Stimulated activated CD8-positive, alpha-beta memory T cell treated with anti-CD3 and anti-CD28 coated beads, Interleukin-7, amount 100 ng/mL, for 1 hour (primary cell): ENCODE data around the gene HIVEP3.

ENCODE experiments used
- DNase-seq, 2 donors: peaks; one replicate each; pipeline ENCODE4 v3.0.0-alpha.2; 2020; ENCODE audit warnings: low read depth in 2 of 2

The HIVEP3 gene

DNA sequence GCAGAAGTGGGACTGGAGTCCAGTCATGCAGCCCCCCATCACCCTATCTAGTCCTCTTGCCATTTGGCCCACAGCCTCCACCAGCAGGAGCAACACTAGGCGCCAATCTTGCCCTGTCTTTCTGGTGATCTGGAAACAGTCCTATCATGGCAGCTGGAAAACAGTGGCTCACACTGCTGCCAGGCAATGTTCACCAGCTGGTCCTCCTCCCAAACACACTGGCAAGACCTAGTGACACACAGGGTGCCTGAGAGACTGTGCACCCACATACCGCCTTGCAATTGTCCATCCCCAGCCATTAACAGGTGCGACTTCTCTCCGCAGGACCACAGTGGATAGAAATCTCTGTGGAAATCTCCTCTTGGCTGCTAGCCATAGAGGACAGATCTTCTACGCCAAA lies 105.5 kb downstream of the HIVEP3 start:
- no peak for DNase-seq

GRCh38 chr1:41812453-41812852 lies 106.3 kb downstream of the HIVEP3 start:
- no peak for DNase-seq

GRCh38 chr1:41812051-41812450 lies 106.7 kb downstream of the HIVEP3 start:
- DNase-seq = no peak

DNA sequence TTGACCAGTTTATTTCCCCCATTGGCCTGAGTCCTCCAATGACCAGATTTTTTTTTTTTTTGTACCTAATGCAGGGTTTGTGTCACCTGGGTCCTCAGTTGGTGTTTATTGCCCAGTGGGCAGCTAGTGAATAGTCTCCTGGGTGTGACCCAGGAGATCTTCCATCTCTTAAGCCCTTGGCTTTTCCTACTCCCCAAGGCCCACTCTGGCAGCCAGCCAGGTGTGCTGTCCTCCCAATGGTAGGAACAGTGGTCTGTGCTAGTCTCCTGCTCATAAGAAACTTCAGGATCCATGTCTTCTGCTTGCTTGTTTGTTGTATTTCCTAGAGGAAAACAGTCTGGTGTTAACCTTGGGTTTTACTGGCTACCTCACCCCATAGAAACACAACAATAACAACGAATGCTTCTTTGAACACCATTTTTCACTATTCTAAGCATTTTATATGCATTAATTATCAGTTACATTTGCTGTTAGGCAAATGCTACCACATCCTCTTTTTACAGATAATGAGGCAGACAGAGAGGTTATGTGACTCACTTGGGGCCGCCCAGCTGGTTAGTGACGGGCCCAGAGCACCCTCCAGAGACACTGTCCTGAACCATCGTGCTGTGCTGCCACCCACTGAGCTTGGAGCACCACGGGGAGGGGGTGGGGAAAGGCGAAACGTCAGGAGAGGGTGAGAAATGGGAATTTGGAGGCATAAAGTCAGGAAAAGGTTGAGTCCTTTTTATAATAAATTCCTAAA lies 107.5 kb downstream of the HIVEP3 start:
- DNase-seq = peak in 1 of 2 donors; percentile 31

GRCh38 chr1:41810446-41810845 lies 108.3 kb downstream of the HIVEP3 start:
- no peak for DNase-seq

GRCh38 chr1:41809692-41810091 lies 109.0 kb downstream of the HIVEP3 start:
- DNase-seq = no peak

DNA sequence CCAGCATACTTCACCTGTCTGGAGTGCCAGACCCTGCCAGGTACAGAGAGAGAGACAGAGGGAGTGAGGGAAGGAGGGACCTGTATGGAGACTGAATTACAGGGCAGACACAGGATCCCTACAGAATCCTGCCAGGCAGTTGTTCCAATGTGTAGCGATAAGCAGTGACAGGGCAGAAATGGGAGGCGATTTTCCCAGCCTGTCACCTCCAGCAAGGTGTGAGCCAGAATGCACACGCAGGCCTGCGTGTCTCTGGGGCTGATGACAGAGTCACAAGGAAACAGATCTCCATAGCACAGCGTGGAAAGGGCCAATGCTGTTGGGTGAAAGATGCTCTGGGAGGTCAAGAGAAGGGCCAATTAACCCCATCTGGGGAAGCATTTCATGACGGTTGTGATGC lies 111.3 kb downstream of the HIVEP3 start:
- DNase-seq = no peak

GRCh38 chr1:41806472-41807155 lies 112.1 kb downstream of the HIVEP3 start:
- no peak for DNase-seq

- DNase-seq = no peak
Observed at GRCh38 chr1:41805771-41806471, 112.8 kb downstream of the HIVEP3 start.

DNA sequence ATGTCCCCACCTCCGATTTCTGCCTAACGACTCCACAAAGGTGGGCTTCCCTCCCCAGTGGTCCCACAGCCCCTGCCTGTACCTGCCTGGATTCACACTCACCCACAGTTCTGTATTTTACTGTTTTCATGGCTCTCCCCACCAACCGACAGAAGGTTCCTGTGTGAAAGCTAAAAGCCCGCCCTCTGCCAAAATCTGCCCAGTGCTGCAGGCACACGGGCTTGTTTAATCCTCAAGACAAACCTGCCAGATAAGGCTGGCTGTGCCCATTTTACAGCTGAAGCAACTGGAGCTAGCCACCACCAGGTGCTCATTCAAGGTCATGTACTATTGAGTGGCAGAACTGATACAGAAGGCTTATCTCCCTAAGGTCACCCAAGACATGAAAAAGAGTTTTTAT lies 114.5 kb downstream of the HIVEP3 start:
- no peak for DNase-seq

DNA sequence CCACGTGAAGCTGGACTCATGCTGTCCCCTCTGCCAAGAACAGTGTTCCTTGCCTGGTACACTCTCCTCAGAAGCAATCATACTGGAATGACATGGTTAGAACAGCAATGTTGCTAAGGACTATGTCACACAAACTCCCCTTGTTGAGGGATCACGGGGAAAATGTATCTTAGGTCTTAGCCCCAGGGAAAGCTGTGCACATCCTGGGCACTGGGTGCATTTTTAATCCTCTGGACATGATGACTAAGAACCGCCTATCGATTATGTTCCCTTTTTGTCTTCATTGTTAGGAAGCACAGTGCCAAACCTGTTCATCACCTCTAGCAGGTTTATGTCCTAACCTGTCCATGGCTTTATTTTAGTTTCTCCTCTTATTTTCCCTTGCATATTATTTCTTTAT lies 115.1 kb downstream of the HIVEP3 start:
- no peak for DNase-seq

- DNase-seq = peak in 1 of 2 donors; percentile 12
Observed at GRCh38 chr1:41802532-41803501, 115.9 kb downstream of the HIVEP3 start.

DNA sequence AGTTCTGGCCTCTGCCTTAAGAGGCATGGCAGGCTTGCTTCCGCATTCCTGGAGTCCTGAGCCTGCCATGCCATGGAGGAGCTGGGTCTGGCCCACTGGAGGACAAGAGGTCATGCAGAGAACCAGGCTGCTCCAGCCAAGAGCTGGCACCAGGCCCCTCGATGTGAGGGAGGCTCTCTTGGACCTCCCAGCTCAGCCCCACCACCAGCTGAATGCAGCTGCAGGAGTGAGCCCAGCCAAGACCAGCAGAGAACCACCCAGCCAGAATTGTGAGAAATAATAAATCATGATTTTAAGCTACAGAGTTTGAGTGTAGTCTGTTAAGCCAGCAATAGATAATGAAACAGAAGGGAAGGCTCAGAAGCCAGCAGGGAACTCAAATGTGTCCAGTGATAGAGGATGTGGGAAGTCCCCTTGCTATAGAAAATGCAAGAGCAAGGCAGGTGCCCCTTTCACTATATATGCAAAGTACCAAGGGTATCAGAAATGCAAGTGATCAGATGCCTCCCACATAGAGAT lies 118.4 kb downstream of the HIVEP3 start:
- no peak for DNase-seq

DNA sequence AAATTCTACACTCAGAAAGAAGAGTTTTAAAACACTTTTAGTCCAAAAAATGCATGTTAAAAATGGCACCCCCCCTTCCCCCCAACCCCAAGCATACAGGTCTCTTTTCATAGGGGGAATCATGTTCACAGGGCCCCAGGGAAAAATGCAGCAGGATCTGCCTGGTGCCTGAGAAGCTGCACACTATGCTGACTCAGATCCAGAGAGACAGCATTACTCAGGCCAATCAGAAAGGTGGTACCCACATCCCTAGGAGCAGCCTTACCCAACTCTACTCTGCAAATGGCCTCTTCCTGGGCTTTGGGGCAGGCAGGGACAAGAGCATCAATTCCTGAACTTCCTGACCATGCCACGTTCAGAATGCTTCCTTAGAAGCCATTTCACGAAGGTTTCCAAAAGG lies 119.0 kb downstream of the HIVEP3 start:
- DNase-seq = no peak

DNA sequence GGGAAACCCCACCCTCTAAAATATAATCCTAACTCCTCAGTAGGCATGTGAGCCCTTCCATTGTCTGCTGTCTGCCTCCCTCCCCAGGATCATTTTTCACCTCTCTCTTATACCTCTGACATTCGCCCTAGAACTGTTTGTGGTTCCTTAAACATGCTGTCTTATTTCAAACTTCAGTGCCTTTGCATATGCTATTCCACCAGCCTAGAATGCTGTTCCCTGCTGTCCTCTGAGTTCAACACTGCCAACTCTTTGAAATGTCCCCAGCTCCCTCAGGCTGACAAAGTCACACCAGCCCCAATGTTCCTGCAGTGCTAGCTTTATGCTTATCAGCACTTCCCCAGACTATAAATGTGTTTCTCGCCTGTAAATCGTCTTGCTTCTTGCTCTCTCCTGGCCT lies 119.5 kb downstream of the HIVEP3 start:
- DNase-seq = no peak

DNA sequence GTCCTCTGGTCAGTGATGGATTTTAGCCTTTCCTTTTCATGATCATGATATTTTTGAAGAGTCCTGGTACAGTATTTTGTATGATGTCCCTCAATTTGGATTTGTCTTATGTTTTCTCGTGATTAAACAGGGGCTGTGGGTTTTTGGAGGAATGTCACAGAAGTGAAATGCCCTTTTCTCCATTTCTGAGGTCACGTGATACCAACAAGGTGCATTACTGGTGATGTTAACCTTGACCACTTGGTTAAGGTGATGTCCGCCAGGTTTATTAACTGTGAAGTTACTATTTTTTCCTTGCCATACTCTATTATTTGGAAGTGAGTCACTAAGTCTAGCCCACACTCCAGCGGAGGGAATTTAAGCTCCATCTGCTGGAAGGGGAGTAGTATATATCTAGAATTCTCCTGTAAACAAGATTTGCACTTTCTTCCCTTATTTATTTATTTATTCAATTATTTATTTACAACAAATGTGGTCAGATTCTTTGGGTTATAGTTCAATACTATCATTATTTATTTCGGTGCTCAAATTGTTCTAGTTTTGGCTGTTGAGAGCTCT lies 123.4 kb downstream of the HIVEP3 start:
- no peak for DNase-seq

GRCh38 chr1:41794031-41794430 lies 124.7 kb downstream of the HIVEP3 start:
- no peak for DNase-seq

- DNase-seq = no peak
Observed at GRCh38 chr1:41792485-41792770, 126.3 kb downstream of the HIVEP3 start.

DNA sequence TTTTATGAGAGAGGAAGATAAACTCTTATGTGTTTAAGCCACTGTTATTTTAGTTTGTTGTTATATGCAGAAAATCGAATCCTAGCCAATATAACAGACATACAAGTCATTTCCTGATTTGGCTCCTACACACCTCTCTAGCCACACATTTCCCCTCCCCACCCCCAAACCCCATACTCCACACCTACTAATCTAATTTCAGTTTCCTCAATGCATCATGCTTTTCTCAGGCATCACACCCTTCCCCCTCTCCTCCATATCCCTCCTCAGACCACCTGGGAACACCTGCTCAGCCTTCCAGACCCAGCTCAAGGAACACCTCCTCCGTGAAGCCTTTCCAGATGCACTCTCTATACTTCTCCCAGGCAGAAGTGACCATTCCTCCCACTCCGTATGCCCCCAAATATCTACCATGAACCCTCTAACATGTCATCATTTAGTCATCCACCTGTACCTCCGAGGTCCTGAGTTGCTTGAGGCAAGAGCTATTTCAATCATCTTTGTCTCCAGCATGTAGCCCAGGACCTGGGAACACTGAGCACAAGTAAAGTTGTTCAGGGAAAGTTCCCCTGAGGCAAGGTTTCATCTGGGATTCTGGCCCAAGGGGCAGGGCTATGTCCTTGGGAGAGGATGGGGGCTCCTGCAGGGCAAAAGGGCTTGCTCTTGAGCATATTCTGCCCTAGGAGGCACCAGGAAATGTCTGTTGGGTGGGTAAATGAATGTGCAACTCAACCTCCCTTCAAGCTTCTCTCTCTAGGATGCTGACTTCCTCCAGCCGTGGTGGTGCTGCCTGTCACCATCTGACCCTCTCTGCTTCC lies 126.8 kb downstream of the HIVEP3 start:
- no peak for DNase-seq

DNA sequence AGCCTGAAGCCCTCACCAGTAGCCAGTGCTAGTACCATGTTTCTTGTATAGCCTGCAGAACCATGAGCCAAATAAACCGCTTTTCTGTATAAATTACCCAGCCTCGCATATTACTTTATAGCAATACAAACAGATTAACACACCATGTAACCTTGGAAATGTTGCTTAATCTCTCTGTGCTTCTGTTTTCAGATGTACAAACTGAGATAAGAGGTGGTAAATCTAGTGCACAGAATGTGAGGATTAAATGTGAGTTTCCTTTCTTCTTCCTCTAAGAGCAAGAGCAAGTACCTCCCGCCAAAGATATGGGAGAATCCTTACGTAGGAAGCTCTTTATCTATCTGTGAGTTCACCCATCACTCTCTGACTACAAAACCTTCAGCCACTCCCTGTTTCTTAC lies 128.4 kb downstream of the HIVEP3 start:
- DNase-seq = no peak
